ENCODE results near the gene KNOP1. TPM values are rescaled to one million over a fixed set of nuclear protein-coding genes. Genes with fewer than 3 reads are reported as not detected.

Gene KNOP1
- total RNA-seq, 4 donors from 2014 or later: 5.7 to 19.4 (median 13.8) TPM

DNA sequence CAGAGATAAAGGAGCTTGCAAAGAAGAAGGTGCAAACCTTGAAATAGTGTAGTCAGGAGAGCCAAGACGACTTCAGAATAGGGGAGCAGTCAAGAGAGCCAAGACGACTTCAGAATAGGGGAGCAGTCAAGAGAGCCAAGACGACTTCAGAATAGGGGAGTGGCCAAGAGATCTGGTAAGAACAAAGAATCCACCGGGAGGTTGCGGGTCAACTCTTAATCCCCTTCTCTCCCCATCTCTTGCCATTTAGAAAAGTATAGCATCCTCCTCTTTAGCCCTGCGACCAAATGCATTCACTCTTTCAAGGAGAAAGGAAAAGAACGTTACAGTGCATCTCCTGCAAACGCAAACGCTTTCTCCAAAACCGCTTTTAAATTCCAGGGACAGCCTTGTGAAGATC is 713 bp downstream of the KNOP1 start:
- TF ChIP-seq, protein P1, sequence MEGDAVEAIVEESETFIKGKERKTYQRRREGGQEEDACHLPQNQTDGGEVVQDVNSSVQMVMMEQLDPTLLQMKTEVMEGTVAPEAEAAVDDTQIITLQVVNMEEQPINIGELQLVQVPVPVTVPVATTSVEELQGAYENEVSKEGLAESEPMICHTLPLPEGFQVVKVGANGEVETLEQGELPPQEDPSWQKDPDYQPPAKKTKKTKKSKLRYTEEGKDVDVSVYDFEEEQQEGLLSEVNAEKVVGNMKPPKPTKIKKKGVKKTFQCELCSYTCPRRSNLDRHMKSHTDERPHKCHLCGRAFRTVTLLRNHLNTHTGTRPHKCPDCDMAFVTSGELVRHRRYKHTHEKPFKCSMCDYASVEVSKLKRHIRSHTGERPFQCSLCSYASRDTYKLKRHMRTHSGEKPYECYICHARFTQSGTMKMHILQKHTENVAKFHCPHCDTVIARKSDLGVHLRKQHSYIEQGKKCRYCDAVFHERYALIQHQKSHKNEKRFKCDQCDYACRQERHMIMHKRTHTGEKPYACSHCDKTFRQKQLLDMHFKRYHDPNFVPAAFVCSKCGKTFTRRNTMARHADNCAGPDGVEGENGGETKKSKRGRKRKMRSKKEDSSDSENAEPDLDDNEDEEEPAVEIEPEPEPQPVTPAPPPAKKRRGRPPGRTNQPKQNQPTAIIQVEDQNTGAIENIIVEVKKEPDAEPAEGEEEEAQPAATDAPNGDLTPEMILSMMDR (IDR thresholded peaks at IDR 0.05; ENCODE audit: low read depth): no peak

DNA sequence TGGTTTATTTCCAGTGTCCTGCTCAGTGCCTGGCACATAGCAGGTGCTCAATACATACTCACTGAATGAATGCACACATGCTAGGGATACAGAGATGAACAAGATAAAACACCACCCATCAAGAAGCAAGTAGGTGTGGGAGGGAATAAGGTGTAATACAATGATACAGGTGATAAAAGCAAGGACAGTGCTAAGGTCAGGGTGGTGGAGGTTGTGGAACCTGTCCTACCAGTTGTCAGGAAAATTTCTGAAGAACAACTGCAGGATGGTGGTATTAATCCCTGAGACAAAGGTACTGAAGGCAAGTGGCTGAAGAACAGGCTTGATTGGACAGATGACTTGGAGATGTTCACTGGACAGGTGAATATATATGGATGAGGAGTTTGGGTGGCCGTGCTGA is 1.8 kb downstream of the KNOP1 start:
- TF ChIP-seq, protein P1 (IDR thresholded peaks at IDR 0.05; ENCODE audit: low read depth): no peak

DNA sequence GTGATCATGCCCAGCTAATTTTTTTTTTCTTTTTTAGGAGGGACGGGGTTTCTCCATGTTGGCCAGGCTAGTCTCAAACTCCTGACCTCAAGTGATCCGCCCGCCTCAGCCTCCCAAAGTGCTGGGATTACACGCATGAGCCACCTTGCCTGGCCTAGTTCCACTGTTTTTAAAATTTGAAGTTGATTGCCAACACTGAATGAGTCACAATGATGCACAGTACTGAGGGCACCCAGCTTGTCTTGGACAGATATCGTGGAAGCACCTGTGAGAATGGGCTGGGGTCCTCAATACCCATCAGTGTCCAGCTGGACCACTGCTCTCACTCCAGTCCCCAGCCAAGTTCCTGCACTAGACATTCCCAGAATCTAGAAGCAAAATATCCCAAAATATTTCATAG is 2.5 kb downstream of the KNOP1 start:
- TF ChIP-seq, protein P1 (IDR thresholded peaks at IDR 0.05; ENCODE audit: low read depth): no peak

DNA sequence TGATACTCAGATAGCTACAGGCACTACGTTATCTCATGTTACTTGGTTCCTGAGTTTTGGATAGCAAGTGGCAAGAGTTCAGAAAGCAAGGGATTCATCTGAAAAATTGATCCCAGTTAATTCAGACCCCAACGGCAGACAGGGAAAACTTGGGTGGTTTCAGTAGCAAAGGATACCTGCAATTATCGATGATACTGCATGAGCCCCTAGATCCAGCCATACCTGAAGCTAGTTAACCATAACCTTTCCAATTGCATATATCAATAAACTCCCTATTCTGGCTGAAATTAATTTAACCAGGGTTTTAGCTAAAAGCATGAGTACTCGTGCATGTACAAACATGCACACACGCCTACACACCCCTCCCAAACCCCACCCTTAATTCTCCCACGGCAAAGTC is 4.3 kb downstream of the KNOP1 start:
- TF ChIP-seq, protein P1 (IDR thresholded peaks at IDR 0.05; ENCODE audit: low read depth): no peak

DNA sequence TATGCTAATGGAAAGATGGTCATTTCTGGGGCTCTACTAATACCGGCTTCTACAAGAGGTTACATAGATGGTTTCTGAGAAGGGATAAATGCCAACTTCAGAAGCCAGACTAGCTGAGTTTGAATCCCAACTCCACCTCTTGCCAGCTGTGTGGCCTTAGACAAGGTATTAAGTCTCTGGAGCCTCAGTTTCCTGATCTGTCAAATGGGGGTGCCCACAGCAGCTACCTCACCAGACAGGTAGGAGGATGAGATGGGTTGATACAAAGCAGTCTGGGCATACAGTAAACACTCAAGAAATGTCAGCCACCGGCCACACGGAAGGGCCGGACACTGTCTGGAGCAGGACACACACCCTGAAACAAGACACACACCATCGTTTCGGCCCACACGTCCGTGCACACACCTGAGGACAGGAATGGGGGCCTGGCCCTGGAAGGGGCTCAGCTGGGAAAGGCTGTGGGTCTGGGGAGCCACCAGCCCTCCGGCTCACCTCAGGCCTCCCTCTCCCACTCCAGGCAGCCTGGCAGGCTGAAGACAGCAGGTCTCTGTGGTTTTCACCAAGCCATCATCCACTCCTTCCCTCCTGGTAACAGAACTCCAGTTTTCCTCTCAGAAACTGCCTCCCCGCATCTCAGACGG is 5.5 kb downstream of the KNOP1 start:
- TF ChIP-seq, protein P1 (IDR thresholded peaks at IDR 0.05; ENCODE audit: low read depth): no peak

DNA sequence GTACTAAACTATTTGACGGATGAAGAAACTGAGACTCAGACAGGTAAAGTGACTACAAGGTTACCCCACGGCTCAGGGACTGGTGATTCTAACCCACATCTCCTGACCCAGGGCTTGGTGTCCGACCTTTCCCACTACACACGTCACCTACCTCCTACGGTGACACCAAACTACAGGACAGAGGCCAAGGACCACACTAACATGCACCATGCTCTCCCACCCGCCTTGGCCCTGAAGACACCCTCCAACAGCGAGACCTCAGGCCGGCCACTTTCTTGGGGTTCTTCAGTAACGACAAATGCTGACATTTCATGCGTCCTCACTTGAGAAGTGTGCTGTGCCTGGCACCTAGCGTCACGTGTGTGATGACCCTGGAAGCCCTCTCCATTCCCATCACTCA is 6.4 kb downstream of the KNOP1 start:
- TF ChIP-seq, protein P1 (IDR thresholded peaks at IDR 0.05; ENCODE audit: low read depth): no peak

DNA sequence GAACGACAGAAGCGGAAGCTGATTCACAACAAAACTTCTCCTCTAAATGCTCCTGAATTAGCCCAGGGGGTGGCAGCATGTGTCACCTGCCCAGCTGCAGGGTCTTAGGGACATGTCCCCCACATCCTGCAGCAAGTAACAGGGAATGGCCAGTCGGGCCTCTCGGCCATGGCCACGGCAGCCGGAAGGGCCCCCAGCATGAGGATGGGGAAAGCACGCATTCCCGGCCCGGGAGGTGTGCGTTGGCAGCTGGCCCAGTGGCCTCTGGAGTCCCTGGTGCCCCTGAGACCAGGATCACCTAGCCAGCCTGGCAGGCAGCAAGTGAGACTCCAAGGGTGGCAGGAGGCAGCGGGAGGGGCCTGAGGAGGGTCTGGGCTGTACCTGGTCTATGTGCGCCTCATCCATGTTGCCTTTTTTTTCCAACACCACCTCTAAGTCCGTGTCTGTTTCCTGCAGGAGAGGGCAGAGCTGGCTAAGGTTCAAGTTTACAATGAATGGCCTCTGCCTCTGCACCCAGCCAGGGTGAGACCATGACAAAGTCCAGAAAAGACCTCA is 7.0 kb downstream of the KNOP1 start:
- TF ChIP-seq, protein P1 (IDR thresholded peaks at IDR 0.05; ENCODE audit: low read depth): no peak
